Progenitor cell of endocrine pancreas (in vitro differentiated cells): ENCODE results near the gene SFXN5. TPM values are rescaled to one million over a fixed set of nuclear protein-coding genes. Genes with fewer than 3 reads are reported as not detected.

Experiments used
- DNase-seq: peaks from one replicate; pipeline ENCODE4 v3.0.0; 2021; ENCODE audit warnings: low spot score; ENCODE audit not compliant: unreplicated experiment
- H3K27ac Mint-ChIP-seq: 2 replicates; pipeline ENCODE4 v1.8.0; 2021; ENCODE audit warnings: mild to moderate bottlenecking, moderate library complexity, mixed read lengths
- H3K27me3 Mint-ChIP-seq: 2 replicates; pipeline ENCODE4 v1.8.0; 2021; ENCODE audit warnings: mixed read lengths
- H3K36me3 Mint-ChIP-seq: 2 replicates; pipeline ENCODE4 v1.8.0; 2022; ENCODE audit warnings: mixed read lengths; ENCODE audit not compliant: insufficient read depth
- H3K4me1 Mint-ChIP-seq: 2 replicates; pipeline ENCODE4 v1.8.0; 2021; ENCODE audit warnings: low read depth, mixed read lengths
- H3K4me3 Mint-ChIP-seq: 2 replicates; pipeline ENCODE4 v1.8.0; 2021; ENCODE audit warnings: low read depth, mild to moderate bottlenecking, moderate library complexity, mixed read lengths
- H3K9me3 Mint-ChIP-seq: 2 replicates; pipeline ENCODE4 v1.8.0; 2021; ENCODE audit warnings: low read depth, mixed read lengths
- CTCF ChIP-seq: fragments of 200-600 bp; sonication (generic); IDR thresholded peaks from one replicate; pipeline ENCODE4 v1.5.0; 2021; ENCODE audit warnings: antibody characterized with exemption, mild to moderate bottlenecking; ENCODE audit not compliant: unreplicated experiment
- total RNA-seq: library from RNA; stranded (reverse); gene quantifications from 2 replicates; pipeline ENCODE4 v1.2.1, GENCODE V29; 2021

The SFXN5 gene
- total RNA-seq, 1 donor from 2014 or later: 33.1 TPM

DNA sequence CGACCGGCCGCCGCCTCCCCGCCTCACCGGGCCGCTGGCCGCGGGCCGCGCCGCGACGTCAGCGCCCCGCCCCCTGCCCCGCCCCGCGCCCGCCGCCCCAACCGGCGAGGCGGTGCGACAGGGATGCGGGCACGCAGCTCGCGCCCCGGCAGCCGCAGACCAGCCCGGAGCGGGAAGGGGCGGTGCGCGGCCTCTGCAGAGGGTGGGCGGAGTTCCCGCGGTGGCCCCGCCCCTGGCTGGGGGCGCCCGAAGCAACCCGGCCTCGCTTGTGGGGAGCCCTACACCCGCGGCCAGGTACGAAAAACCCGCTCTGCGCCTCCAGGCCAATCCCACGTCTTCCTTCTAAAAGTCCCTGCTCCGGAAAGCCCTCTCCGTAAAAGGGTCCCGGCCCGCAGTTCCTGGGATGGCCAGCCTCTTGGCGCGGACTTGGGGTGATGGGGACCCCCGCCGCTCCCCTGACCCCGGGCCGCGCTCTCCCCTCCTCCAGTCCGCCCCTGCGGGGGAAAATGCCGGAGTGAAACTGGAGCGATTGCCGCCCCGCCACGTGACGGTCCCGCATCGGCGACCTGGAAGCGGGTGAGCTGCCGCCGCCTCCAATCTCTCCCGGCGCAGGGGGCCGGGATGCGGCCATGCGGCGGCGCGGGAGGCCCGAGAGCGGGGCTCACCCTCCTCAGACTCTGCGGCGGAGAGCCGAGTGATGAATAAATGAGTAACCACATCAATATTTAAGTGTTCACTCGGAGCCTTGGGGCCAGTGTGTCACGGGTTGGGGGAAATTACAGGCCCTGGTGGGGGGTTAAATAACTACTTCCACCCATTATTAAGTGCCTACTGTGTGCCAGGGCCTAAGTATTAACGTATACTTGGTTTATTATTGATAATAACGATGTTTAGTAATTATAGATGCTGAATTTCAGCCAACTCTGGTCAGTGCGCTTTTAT is 41.7 kb upstream of the SFXN5 start, which contains the start of gene RAB11FIP5:
RAB11FIP5 (minus strand) TSS at position 36 of the 942 bp plus-strand sequence. CDS start 171 bp downstream, outside the sequence.
- no peak for TF ChIP-seq CTCF
- Mint-ChIP-seq H3K4me1 (peaks cover 17% of the 10 kb centered on the region), H3K36me3 (no peaks in the 10 kb centered on the region), H3K27ac (peak within 1 kb of the TSS; percentile 94), H3K4me3 (peak within 1 kb of the TSS; percentile 79), H3K9me3 (no peaks in the 10 kb centered on the region), H3K27me3 (peaks cover 4% of the 10 kb centered on the region)
- DNase-seq: peak; percentile 77

DNA sequence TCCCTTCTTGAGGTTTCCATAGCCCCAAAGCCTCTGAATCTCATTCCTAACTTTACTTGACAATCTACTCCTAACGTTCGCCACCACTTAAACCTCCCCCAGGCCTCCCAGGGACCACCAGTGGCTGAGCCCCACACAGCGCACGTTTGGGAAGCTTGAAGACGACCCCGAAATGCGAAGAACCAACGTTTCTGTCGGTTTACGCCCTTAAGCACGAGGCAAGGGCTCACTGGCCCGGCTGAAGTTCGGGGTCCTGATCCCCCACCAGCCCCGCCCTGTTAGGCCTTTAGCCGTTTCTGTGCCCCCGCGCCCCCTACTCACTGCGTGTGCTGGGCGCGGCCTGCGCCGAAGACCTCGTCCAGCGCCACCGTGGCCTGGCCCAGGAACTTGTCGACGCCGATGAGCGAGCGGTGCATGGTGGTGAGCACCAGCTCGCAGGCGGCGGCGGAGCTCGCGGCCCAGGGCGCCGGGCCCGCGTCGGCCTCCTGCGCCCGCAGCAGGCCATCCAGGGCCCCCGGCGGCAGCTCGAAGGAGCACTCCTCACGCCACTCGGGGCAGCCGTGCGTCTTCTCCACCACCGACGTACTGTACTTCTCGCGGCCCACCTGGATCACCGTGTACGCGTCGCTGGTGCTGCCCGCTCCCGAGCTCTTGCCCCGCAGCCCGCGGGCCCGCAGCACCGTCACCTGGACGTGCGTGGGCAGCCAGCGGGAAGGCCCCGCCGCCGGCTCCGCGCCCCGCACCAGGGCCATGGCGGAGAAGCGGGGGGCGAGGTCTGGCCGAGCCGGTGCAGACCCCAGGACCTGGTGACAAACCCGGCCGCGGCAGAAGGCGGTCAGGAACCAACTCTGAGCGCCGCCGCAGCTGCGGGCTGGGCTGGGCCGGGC is 40.8 kb upstream of the SFXN5 start:
- Mint-ChIP-seq H3K27me3 (peaks cover 4% of the 10 kb centered on the region), H3K4me3 (peak overlapping the region; percentile 79), H3K27ac (peak overlapping the region; percentile 94), H3K36me3 (no peaks in the 10 kb centered on the region), H3K4me1 (peaks cover 17% of the 10 kb centered on the region), H3K9me3 (no peaks in the 10 kb centered on the region)
- no peak for DNase-seq
- TF ChIP-seq CTCF: no peak

DNA sequence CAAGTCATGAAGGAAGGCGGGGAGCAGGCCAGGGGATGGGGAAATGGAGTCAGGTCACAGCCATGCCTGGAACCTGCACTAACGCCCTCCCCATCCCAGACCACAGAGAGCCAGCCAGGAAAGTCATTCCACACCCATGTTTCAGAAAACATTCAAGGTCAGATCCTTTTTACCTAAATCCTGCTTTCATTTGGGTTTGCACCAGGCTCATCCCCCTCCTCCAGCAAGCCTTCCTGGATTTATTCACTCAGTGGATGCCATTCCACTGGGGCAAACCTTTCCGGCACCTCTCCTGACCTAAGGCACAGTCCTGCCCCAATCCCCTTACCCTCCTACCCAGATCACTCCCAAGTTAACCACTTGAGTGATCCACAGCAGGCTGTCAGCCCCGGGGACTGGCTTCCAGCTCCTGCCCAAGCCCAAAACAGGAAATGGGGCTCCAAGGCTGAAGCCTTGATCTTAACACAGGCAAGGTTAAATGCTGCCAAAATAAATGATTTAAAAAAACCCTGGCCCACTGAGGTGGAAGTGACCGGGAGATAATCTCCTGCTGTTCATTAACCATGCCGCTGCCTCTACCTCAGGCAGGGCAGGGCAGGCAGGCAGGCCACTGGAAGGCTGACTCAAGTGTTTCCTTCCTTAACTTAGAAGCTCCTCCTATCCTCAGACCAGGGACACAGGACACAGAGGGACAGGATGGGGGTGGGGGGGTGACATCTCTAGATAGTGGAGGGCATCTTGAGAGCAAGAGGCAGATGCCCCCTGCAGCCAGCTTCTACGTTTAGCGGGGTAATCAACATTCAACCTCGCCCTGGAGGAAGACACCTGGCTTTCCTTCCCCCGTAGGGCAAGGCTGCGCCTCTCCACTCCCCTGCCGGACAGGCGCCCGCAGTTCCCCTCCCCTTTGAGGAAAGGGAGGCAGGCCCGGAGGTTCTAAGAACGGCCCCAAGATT is 39.8 kb upstream of the SFXN5 start:
- Mint-ChIP-seq H3K4me3 (peak overlapping the region; percentile 79), H3K27ac (peak overlapping the region; percentile 94), H3K9me3 (no peaks in the 10 kb centered on the region), H3K36me3 (no peaks in the 10 kb centered on the region), H3K27me3 (no peaks in the 10 kb centered on the region), H3K4me1 (peaks cover 20% of the 10 kb centered on the region)
- DNase-seq: no peak
- TF ChIP-seq CTCF: no peak

DNA sequence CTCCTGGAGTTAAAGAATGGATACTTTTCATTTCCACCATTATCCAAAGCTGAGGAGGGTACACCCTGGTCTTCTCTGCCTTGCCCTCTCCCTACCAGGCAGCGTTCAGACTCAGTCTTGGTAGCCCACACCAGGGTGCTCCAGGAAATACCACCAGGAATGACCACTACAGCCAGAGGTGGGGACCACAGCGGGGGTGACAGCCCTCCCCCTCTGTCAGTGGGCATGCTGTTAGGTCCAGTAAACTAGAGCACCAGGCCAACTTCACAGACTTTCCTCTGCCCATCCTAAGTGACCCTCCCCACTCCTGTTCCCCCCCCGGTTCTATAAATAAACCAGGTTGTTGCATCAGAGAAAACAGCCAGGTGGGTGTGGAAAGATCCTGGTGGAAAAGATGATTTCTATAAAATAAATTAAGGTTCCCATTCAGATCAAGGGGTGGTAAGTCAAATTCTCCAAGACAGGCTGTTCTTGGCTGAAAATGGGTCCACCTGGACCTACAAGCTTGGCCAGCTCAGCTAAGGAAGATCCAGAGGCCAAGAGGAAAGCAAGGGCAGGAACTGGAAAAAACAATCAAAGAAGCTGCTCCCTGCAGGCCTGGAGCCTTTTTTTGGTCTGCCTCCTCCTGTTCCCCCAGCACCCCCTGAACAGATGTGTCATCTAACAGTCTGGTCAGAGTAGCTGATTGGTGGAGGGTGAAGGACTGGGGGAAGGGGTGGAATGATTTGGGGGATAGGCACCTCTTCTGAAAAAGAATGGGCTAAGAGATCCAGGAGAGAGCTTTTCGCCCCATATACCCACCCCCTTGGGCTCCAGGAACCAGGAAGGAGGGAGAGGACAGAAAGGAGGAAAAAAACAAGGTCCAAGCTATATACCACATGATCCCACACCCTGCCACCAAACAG is 38.9 kb upstream of the SFXN5 start:
- Mint-ChIP-seq H3K36me3 (no peaks in the 10 kb centered on the region), H3K27ac (peak overlapping the region; percentile 94), H3K4me3 (peak overlapping the region; percentile 79), H3K27me3 (no peaks in the 10 kb centered on the region), H3K4me1 (peaks cover 20% of the 10 kb centered on the region), H3K9me3 (no peaks in the 10 kb centered on the region)
- no peak for DNase-seq
- no peak for TF ChIP-seq CTCF
